ENCODE results near the gene ATP11A. TPM values are rescaled to one million over a fixed set of nuclear protein-coding genes. Genes with fewer than 3 reads are reported as not detected.

The ATP11A gene
- total and polyA plus RNA-seq, 9 donors, result 6.6 to 72.7 (median 34.9) TPM

DNA sequence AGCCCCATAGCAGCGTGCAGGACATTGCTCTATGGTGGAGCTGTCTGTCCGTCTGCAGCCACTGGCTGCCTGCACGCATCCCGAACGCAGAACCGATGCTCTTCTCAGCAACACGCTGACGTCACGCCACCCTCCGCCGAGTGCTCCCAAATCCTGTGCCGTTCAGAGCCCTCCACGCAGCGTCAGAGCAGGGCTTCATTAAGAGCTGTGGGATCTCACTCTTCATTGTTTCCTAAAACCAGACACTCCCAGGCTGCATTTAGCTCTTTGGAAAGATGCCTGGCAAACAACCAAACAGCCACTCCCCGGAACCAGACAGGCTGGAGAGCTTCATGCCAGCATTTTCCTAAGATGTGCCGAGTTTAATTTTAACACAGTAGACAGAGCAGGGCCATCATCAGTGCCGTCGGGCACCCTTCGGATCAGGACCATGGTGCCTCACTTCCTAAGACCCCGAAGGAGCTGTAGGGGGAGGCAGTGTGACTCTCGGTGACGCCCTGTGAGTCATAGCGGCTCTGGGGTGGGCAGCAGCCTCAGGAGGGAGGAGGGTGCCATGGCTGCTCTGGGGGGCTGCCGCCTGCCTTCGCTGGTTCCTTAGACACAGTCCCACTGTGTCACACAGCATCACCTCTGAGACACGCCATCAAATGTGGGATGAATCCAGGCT lies 147.7 kb downstream of the ATP11A start:
- no peaks in the 10 kb centered on the region for H3K36me3 ChIP-seq
- no peak overlapping the region for H3K27ac ChIP-seq
- no peaks in the 10 kb centered on the region for H3K27me3 ChIP-seq
- TF ChIP-seq EP300 (IDR thresholded peaks at IDR 0.05) (no peak), POLR2A (IDR thresholded peaks at IDR 0.05) (no peak), CTCF (IDR thresholded peaks at IDR 0.05) (no peak)
- no peaks in the 10 kb centered on the region for H3K4me1 ChIP-seq (ENCODE audit: insufficient read depth)
- no peak overlapping the region for H3K4me3 ChIP-seq
- WGBS, 3 donors, result 78 to 86% (median 86%) methylated on average over 26 of the region's 26 CpGs
- intact Hi-C loops (cut with DNase I), result loop anchor here in 1 of 4 donors (2.0 kb wide), 1 partner anchor 23 kb away; no protein-coding TSS in a partner anchor
- no peaks in the 10 kb centered on the region for H3K9me3 ChIP-seq
- no peak for DNase-seq

DNA sequence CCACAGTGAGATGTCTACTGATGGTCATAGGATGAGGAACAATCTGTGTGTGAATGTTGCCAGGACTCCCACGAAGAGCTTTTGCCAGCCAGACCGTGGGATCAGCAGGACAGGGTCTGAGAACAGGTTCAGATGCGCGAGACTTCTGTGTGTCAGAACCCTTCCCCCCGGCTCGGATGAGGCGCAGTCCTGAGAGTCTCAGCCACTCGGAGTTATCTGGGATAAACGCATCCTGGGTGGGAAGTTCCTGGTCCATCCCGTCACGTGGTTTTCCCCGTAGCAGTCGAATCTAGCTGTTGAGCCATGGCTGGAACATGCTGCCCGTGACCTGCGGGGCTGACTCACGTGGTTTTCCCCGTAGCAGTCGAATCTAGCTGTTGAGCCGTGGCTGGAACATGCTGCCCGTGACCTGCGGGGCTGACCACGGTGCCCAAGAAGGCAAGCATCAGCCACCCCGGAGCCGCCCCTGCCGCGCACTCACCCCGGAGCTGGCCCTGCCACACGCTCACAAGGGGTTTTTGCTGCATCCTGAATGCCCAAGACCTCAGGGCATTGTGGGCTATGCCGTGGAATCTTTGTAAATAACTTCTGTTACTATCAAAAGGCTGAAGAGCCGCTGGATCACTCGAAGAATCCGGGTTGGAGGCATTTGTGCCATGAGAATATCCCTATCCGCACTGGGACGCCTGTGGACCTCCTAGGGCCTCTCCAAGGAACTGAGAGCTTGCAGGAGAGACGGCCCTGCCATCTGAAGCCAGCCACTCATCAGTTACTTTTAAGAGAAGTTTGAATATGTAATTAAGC lies 148.4 kb downstream of the ATP11A start:
- no peaks in the 10 kb centered on the region for H3K36me3 ChIP-seq
- H3K27ac ChIP-seq, result no peak overlapping the region
- intact Hi-C loops (cut with DNase I), result loop anchor here in 1 of 4 donors (2.0 kb wide), 1 partner anchor 23 kb away; no protein-coding TSS in a partner anchor

GRCh38 chr13:112838842-112839117 lies 148.9 kb downstream of the ATP11A start:
- WGBS, 3 donors, result 87 to 91% (median 90%) methylated on average over 7 of the region's 7 CpGs
- no peaks in the 10 kb centered on the region for H3K9me3 ChIP-seq
- H3K27ac ChIP-seq, result no peak overlapping the region
- H3K4me1 ChIP-seq (ENCODE audit: insufficient read depth), result no peaks in the 10 kb centered on the region
- no peaks in the 10 kb centered on the region for H3K36me3 ChIP-seq
- no peak overlapping the region for H3K4me3 ChIP-seq
- no peak for DNase-seq
- TF ChIP-seq EP300 (IDR thresholded peaks at IDR 0.05) (no peak), CTCF (IDR thresholded peaks at IDR 0.05) (no peak), POLR2A (IDR thresholded peaks at IDR 0.05) (no peak)
- intact Hi-C loops (cut with DNase I), result loop anchor here in 1 of 4 donors (2.0 kb wide), 1 partner anchor 22 kb away; no protein-coding TSS in a partner anchor
- H3K27me3 ChIP-seq, result no peaks in the 10 kb centered on the region

More for the DNA sequence above, 148.4 kb downstream of the ATP11A start:
- Histone ChIP-seq H3K9me3 (no peaks in the 10 kb centered on the region), H3K4me3 (no peak overlapping the region), H3K4me1 (ENCODE audit: insufficient read depth) (no peaks in the 10 kb centered on the region), H3K27me3 (no peaks in the 10 kb centered on the region)
- 93 to 96% (median 94%) methylated on average over 35 of the region's 35 CpGs for WGBS, 3 donors
- TF ChIP-seq EP300 (IDR thresholded peaks at IDR 0.05) (no peak), POLR2A (IDR thresholded peaks at IDR 0.05) (no peak), CTCF (IDR thresholded peaks at IDR 0.05) (no peak)
- DNase-seq, result no peak

- H3K27me3 ChIP-seq, result no peaks in the 10 kb centered on the region
- no peak overlapping the region for H3K27ac ChIP-seq
- intact Hi-C loops (cut with DNase I), result loop anchor here in 1 of 4 donors (2.0 kb wide), 1 partner anchor 21 kb away; no protein-coding TSS in a partner anchor
- H3K4me1 ChIP-seq (ENCODE audit: insufficient read depth), result no peaks in the 10 kb centered on the region
- H3K4me3 ChIP-seq, result no peak overlapping the region
- WGBS, 3 donors, result 85 to 97% (median 93%) methylated on average over 12 of the region's 12 CpGs
- H3K36me3 ChIP-seq, result no peaks in the 10 kb centered on the region
- DNase-seq, result no peak
- no peaks in the 10 kb centered on the region for H3K9me3 ChIP-seq
- TF ChIP-seq CTCF (IDR thresholded peaks at IDR 0.05) (no peak), EP300 (IDR thresholded peaks at IDR 0.05) (no peak), POLR2A (IDR thresholded peaks at IDR 0.05) (no peak)
Observed at GRCh38 chr13:112839356-112840105, 149.7 kb downstream of the ATP11A start.
